Fibroblast of peridontal ligament (primary cell): ENCODE data around the gene ACER3.
"Not testable (repeated sequence)": the region's sequence is repeated elsewhere in the genome, so short reads cannot be mapped to it uniquely, and the experiment has no call there.

ENCODE experiments used
- DNase-seq: peaks from one replicate; pipeline ENCODE4 v3.0.0-alpha.2; 2010; ENCODE audit errors: extremely low read depth

The ACER3 gene

GRCh38 chr11:76860539-76861475 is at the start of gene ACER3:
TSS of gene ACER3 (plus strand) at chr11:76860918. CDS start at chr11:76860977, 59 bp downstream.
- DNase-seq: peak; percentile 65

GRCh38 chr11:76811259-76811658 is 49.5 kb upstream of the ACER3 start:
- DNase-seq: no peak

- DNase-seq: no peak
Measured at GRCh38 chr11:76814414-76814813, 46.3 kb upstream of the ACER3 start.

- not testable (repeated sequence) for DNase-seq
Measured at GRCh38 chr11:76815678-76816077, 45.0 kb upstream of the ACER3 start.

- DNase-seq: no peak
Measured at GRCh38 chr11:76820184-76820566, 40.5 kb upstream of the ACER3 start.

GRCh38 chr11:76821396-76821795 is 39.3 kb upstream of the ACER3 start:
- not testable (repeated sequence) for DNase-seq

- no peak for DNase-seq
Measured at GRCh38 chr11:76822406-76822805, 38.3 kb upstream of the ACER3 start.

GRCh38 chr11:76823481-76824028 is 37.2 kb upstream of the ACER3 start:
- peak; percentile 60 for DNase-seq

- DNase-seq: peak; percentile 32
Measured at GRCh38 chr11:76824083-76824939, 36.4 kb upstream of the ACER3 start.

GRCh38 chr11:76824980-76825725 is 35.6 kb upstream of the ACER3 start:
- peak; percentile 53 for DNase-seq

- DNase-seq: no peak
Measured at GRCh38 chr11:76825726-76826396, 34.9 kb upstream of the ACER3 start.

GRCh38 chr11:76826508-76826907 is 34.2 kb upstream of the ACER3 start:
- DNase-seq: not testable (repeated sequence)

- DNase-seq: not testable (repeated sequence)
Measured at GRCh38 chr11:76827005-76827404, 33.7 kb upstream of the ACER3 start.

GRCh38 chr11:76830639-76831327 is 29.9 kb upstream of the ACER3 start:
- DNase-seq: peak; percentile 89

GRCh38 chr11:76831686-76832310 is 28.9 kb upstream of the ACER3 start:
- DNase-seq: no peak

GRCh38 chr11:76832361-76832760 is 28.4 kb upstream of the ACER3 start:
- DNase-seq: no peak

- peak; percentile 49 for DNase-seq
Measured at GRCh38 chr11:76834151-76834550, 26.6 kb upstream of the ACER3 start.

- no peak for DNase-seq
Measured at GRCh38 chr11:76835036-76835435, 25.7 kb upstream of the ACER3 start.

- DNase-seq: peak; percentile 97
Measured at GRCh38 chr11:76835928-76836612, 24.6 kb upstream of the ACER3 start.
